ENCODE data around the gene PLCD4.

Gene PLCD4

GRCh38 chr2:218627939-218628338, 20.2 kb downstream of the PLCD4 start:
- no peak for TF ChIP-seq CTCF (IDR thresholded peaks at IDR 0.05; ENCODE audit: low read depth, low read length)
- no peak for DNase-seq (ENCODE audit: low read depth, low spot score)
- H3K4me3 ChIP-seq (ENCODE audit: low read depth, low read length): no peak overlapping the region
- in situ Hi-C loops (cut with HindIII; ENCODE audit: low sequenced_read_pairs): no loop called here

GRCh38 chr2:218631837-218632236, 24.1 kb downstream of the PLCD4 start:
- TF ChIP-seq CTCF (IDR thresholded peaks at IDR 0.05; ENCODE audit: low read depth, low read length): no peak
- DNase-seq (ENCODE audit: low read depth, low spot score): peak; percentile 14
- no peak overlapping the region for H3K4me3 ChIP-seq (ENCODE audit: low read depth, low read length)
- in situ Hi-C loops (cut with HindIII; ENCODE audit: low sequenced_read_pairs): no loop called here

DNA sequence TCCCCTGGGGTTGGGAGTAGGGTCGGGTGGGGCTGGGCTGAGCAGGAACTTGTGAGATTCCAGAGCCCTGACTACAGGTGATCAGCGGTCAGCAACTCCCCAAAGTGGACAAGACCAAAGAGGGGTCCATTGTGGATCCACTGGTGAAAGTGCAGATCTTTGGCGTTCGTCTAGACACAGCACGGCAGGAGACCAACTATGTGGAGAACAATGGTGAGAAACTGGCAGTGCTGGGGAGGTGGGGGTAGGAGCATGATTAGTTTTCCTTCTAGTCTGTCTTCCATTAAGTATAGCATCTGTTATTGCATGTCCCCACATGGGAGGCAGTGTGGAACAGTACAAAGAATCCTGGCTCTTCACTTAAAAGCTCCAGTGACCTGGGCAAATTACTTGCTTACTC, 28.0 kb downstream of the PLCD4 start:
- no peak for DNase-seq (ENCODE audit: low read depth, low spot score)
- H3K4me3 ChIP-seq (ENCODE audit: low read depth, low read length): no peak overlapping the region
- in situ Hi-C loops (cut with HindIII; ENCODE audit: low sequenced_read_pairs): no loop called here
- no peak for TF ChIP-seq CTCF (IDR thresholded peaks at IDR 0.05; ENCODE audit: low read depth, low read length)

DNA sequence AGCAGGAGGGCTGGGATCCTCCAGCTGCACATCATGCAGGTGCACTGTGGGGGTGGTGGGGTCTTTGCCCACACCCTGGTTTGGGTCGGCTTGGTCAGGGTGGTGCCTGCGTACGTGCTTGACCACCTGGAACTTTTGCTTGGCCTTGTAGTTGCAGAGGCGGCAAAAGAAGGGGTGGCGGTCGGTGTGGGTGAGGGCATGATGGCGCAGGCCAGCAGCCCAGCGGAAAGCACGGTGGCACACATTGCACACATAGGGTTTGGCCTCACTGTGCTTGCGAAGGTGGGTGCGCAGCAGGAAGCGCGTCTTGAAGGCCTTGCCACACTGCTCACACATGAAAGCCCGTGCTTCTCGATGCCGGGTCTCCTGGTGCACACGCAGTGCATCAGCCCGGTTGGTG, 30.7 kb downstream of the PLCD4 start:
- in situ Hi-C loops (cut with HindIII; ENCODE audit: low sequenced_read_pairs): no loop called here

GRCh38 chr2:218642121-218642656, 34.5 kb downstream of the PLCD4 start:
- no peak for TF ChIP-seq CTCF (IDR thresholded peaks at IDR 0.05; ENCODE audit: low read depth, low read length)
- no peak overlapping the region for H3K4me3 ChIP-seq (ENCODE audit: low read depth, low read length)
- no peak for DNase-seq (ENCODE audit: low read depth, low spot score)
- in situ Hi-C loops (cut with HindIII; ENCODE audit: low sequenced_read_pairs): no loop called here

More for the DNA sequence above, 30.7 kb downstream of the PLCD4 start:
- no peak for DNase-seq (ENCODE audit: low read depth, low spot score)
- no peak for TF ChIP-seq CTCF (IDR thresholded peaks at IDR 0.05; ENCODE audit: low read depth, low read length)
- H3K4me3 ChIP-seq (ENCODE audit: low read depth, low read length): no peak overlapping the region

GRCh38 chr2:218642786-218643185, 35.1 kb downstream of the PLCD4 start:
- no peak overlapping the region for H3K4me3 ChIP-seq (ENCODE audit: low read depth, low read length)
- in situ Hi-C loops (cut with HindIII; ENCODE audit: low sequenced_read_pairs): no loop called here
- TF ChIP-seq CTCF (IDR thresholded peaks at IDR 0.05; ENCODE audit: low read depth, low read length): no peak
- DNase-seq (ENCODE audit: low read depth, low spot score): no peak

Measured in astrocyte of the spinal cord (primary cell).